Fibroblast of skin of back (primary cell): ENCODE results near the gene CHKA.
A peak's percentile ranks its signal among the peaks of the same experiment; 100 is the strongest.

ENCODE experiments used
- DNase-seq: peaks from one replicate; pipeline ENCODE4 v3.0.0-alpha.2; 2013

The CHKA gene

DNA sequence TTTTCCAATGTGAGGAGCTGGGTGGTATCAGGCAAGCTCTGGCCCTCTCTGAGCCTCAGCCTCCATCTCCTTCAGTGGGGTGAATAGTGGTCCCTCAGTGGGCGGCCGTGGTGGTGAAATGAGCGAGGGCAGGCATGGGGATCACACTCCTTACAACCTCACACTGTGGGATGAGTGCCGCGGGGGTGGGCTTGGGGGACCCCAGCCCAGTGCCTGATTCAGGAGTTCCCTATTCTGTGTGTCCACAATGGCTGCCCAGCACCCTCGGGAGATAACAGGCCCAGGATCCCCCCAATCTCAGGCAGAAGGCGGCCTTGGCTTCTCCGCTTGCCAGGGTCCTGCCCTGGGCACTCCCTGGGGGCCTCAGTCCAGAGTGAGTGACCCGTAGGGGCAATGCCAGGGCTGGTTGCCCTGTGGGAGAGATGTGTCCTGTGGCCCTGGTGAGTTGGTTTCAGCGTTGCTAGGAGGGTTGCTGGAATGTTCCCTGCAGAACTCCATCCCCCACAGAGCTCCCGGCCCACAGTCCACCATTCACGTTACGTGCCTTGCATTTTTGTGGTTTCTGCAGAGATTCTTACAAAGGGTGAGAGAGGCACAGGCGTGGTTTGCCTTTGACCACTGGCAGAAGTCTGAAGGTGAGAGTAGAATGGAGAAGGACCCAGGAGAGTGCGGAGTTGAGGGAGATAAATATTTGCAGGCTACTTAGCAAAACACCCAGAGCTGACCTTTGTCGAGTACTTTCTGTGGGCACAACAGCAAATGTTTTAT is 108.2 kb downstream of the CHKA start:
- DNase-seq, result peak; percentile 98

- DNase-seq, result no peak
These were observed 108.9 kb downstream of the CHKA start for GRCh38 chr11:68012044-68012842.

GRCh38 chr11:68011051-68011943 is 109.9 kb downstream of the CHKA start:
- no peak for DNase-seq

GRCh38 chr11:68010090-68011041 is 110.8 kb downstream of the CHKA start, which contains the start of gene ALDH3B1:
Gene ALDH3B1 (plus strand): TSS chr11:68010327. CDS start chr11:68015298, 4,971 bp downstream.
- DNase-seq, result peak; percentile 94

GRCh38 chr11:68009391-68010089 is 111.6 kb downstream of the CHKA start:
- DNase-seq, result peak; percentile 57

GRCh38 chr11:68008381-68009337 is 112.5 kb downstream of the CHKA start:
- no peak for DNase-seq

GRCh38 chr11:68007498-68008380 is 113.4 kb downstream of the CHKA start:
- no peak for DNase-seq

DNA sequence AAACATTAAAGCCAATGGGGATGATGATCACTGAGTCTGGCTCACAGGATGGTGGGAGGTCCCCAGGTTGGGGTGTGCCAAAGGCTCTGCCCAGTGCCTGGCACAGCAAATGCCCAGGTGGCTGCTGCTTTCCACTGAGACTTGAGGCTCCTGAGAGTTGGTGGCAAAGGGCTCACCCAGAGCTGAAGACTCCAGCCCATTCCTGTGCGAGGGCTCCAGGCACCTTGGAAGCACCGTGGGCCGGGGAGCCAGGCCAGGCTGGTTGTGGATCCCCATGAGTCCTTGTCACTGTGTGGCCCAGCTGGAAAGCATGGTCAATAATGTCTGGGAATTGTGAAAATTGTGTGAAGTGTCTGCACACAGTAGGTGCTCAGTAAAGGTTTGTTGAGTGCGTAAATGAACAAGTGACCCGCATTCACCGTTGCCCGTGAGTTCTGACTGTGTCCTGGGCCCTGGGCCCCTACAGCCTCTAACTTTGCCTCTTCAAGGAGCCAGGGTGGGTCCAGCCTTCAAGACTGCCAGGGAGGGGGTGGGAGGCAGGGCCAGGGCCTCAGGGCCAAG is 114.5 kb downstream of the CHKA start:
- DNase-seq, result no peak

DNA sequence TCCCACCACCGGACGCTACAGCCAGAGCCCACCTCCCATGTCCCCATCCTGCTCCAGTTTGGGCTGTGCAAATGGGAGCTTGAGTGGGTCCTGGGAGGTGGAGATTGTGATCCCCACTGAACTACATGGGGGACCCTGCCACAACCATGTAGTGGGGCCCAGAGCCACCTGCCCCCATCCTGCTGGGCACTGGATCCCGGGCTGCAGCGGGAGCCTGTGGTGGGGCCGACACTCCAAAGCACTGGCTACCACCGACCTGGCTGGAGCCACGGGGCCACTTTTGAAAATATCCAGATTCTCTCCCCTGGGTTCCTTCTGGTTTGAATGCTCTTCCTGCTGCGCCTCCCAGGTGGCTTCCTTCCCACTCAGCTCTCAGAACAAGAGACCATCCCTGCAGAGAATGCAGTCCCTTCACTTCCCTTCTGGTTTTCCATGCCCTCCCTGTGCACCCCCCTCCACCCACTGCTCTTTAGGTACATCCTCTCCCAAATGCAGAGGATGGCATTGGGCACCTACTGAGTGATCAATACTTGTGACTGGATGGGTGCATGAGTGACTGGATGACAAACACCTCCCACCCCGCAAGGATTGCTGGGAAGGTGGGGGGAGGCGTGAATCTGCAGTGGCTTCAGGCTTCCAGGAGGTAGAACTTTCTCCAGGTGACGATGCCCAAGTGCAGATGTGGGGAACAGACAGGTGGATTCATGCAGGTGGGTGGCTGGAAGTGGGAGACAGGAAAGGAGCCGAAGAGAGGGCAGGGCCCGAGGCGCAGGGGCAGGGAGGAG is 116.4 kb downstream of the CHKA start:
- DNase-seq, result no peak

DNA sequence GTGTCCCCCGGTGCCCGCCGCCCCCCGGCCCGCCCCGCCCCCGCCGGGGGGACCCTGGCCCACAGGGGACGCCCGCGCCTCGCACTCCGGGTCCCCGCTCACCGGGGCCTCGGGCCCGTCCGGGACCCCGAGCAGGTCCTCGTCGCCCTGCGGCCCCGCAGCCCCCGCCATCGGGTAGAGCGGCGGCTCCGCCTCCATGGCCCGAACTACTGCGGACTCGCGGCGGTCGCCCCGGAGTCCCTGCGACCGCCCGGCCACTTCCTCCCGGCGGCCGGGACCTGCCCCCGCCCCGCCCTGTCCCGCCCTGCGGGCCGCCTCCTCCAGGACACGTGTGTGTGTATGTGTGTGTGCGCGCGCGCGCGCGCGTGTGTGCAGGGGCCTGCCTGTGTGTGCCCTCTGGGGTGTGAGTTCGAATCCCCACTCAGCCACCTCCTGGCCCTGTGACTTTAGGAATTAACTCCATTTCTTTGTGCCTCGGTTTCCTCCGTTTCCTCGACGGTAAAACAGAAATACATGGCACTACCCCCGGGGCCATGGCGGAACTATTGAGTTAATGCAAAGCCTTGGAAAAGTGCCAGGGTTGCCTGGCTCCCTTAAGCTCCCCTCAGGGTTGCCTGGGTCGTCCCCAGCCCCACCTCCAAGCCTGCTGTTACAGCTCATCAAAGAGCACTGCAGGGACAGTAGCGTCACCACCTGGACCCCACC is 117.2 kb downstream of the CHKA start, which contains the start of gene UNC93B1:
Gene UNC93B1 (minus strand): TSS at position 252 of the 705 bp plus-strand sequence. CDS start 54 bp downstream, at position 198.
- peak; percentile 87 for DNase-seq

DNA sequence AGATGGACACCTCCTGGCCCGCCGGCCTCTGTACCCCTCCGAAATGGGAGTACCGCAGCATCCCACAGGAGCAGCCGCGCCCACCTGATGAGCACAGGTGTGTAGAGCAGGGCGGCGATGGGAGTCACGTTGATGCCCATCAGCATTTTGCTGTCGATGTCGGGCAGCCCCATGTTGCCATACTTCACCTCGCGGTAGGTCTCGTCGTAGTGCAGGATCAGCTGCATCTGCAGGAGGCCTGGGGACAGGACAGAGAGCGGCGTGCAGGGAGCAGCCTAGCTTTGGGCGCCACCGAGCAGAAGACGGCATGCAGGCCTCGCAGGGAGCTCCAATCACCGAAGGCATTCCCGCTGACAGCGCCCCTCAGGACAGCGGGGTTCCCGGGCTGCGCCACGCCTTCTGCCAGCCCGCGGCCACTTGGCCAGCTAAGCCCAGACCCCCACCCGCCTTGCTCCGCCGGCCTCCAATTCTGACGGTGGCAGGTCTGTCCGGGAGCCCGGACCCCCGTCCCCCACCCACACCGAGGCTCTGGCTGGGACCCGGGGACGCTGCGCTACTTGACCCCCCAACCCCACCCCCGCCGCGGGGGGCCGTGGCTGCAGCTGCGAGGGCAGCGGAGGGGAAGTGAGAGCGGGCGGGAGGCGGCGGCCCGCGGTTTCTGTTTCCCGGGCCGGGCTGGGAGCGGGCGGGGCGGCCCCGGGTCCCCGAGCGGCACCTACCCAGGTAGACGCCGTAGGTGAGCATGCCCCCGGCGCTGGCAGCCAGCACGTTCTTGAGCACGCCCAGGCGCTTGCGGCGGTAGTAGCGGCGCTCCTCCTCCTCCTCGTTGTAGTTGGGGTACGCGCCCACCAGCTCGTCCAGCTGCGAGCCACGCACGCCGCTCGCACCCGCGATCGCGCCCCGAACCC is 118.0 kb downstream of the CHKA start:
- no peak for DNase-seq
